ENCODE data around the gene FLOT1.
"Not testable (repeated sequence)": the region's sequence is repeated elsewhere in the genome, so short reads cannot be mapped to it uniquely, and the experiment has no call there.

The FLOT1 gene

DNA sequence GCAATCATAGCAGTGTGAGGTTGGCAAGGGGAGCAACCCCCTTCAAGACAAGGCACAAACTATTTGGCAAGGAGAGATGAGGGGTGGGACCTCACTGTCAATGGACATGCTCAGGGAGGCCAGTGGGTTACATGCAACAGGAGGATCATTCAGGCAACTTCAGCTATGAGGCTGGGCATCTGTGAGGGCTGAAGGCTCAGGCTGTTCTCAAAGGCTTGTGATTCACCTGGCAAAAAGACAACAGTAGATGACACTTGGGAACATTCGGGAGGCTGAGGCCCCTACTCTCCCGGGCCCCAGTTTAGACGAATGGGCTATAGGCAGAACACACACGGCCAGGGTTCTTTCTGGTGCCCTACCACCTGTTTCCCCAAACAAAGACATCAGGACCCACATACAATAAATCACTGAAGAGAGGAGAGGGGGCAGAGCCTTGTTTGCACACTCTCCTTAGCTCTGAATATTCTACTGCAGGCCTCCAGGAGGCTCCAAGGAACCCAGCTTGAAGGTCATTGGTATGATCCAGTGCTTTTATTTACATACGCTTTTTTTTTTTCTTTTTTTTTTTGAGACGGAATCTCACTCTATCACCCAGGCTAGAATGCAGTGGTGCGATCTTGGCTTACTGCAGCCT, 14.4 kb downstream of the FLOT1 start:
- no peak overlapping the region for H3K4me3 ChIP-seq (ENCODE audit: severe bottlenecking)
- TF ChIP-seq, protein P1, sequence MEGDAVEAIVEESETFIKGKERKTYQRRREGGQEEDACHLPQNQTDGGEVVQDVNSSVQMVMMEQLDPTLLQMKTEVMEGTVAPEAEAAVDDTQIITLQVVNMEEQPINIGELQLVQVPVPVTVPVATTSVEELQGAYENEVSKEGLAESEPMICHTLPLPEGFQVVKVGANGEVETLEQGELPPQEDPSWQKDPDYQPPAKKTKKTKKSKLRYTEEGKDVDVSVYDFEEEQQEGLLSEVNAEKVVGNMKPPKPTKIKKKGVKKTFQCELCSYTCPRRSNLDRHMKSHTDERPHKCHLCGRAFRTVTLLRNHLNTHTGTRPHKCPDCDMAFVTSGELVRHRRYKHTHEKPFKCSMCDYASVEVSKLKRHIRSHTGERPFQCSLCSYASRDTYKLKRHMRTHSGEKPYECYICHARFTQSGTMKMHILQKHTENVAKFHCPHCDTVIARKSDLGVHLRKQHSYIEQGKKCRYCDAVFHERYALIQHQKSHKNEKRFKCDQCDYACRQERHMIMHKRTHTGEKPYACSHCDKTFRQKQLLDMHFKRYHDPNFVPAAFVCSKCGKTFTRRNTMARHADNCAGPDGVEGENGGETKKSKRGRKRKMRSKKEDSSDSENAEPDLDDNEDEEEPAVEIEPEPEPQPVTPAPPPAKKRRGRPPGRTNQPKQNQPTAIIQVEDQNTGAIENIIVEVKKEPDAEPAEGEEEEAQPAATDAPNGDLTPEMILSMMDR (IDR thresholded peaks at IDR 0.05; ENCODE audit: poor library complexity, severe bottlenecking), result peak; percentile 20
- peaks cover 74% of the 10 kb centered on the region for H3K36me3 ChIP-seq (ENCODE audit: low read depth)
- H3K4me1 ChIP-seq (ENCODE audit: insufficient read depth, poor library complexity, severe bottlenecking), result peaks cover 1% of the 10 kb centered on the region
- DNase-seq (ENCODE audit: low spot score) (no peak), ATAC-seq (ENCODE audit: low read depth) (no peak)
- no peaks in the 10 kb centered on the region for H3K9me3 ChIP-seq (ENCODE audit: severe bottlenecking)
- peak overlapping the region; percentile 96 for H3K27ac ChIP-seq (ENCODE audit: poor library complexity, severe bottlenecking)
- no peaks in the 10 kb centered on the region for H3K27me3 ChIP-seq (ENCODE audit: insufficient read depth, poor library complexity, severe bottlenecking)

DNA sequence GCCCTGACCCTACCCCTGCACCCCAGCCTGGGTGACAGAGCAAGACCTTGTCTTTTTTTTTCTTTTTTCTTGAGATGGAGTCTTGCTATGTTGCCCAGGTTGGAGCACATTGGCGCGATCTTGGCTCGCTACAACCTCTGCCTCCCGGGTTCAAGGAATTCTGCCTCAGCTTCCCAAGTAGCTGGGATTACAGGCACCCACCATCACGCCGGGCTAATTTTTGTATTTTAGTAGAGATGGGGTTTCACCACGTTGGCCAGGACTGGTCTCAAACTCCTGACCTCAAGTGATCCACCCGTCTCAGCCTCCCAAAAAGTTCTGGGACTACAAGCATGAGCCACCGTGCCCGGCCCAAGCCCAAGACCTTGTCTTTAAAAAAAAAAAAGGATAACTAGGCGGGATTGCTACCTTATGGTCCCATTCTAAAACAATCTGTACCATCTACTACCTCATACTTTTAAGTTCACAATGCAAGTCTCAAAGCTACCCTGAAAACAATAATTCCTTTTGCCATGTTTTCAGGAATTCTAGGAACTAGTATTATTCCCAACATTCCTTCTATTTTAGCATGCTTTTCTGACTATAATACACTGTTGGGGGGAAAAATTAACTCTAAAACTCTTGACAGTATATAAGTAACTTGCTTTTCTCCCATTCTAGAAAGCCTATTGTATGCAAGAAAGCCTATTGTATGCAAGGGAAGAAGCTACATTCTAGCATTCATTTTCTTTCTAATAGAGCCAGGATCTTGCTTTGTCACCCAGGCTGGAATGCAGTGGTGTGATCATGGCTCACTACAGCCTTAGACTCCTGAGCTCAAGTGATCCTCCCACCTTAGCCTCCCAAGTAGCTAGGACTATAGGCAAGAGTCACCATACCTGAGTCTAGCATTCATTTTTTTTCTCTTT, 15.7 kb downstream of the FLOT1 start:
- Histone ChIP-seq H3K4me3 (ENCODE audit: severe bottlenecking) (no peak overlapping the region), H3K4me1 (ENCODE audit: insufficient read depth, poor library complexity, severe bottlenecking) (peaks cover 5% of the 10 kb centered on the region), H3K36me3 (ENCODE audit: low read depth) (peaks cover 76% of the 10 kb centered on the region), H3K27me3 (ENCODE audit: insufficient read depth, poor library complexity, severe bottlenecking) (no peaks in the 10 kb centered on the region), H3K27ac (ENCODE audit: poor library complexity, severe bottlenecking) (peak overlapping the region; percentile 96), H3K9me3 (ENCODE audit: severe bottlenecking) (no peaks in the 10 kb centered on the region)
- ATAC-seq (ENCODE audit: low read depth), result no peak; the same call in 2 of the 3 replicates
- no peak for DNase-seq (ENCODE audit: low spot score)
- TF ChIP-seq, protein P1 (IDR thresholded peaks at IDR 0.05; ENCODE audit: poor library complexity, severe bottlenecking), result no peak

DNA sequence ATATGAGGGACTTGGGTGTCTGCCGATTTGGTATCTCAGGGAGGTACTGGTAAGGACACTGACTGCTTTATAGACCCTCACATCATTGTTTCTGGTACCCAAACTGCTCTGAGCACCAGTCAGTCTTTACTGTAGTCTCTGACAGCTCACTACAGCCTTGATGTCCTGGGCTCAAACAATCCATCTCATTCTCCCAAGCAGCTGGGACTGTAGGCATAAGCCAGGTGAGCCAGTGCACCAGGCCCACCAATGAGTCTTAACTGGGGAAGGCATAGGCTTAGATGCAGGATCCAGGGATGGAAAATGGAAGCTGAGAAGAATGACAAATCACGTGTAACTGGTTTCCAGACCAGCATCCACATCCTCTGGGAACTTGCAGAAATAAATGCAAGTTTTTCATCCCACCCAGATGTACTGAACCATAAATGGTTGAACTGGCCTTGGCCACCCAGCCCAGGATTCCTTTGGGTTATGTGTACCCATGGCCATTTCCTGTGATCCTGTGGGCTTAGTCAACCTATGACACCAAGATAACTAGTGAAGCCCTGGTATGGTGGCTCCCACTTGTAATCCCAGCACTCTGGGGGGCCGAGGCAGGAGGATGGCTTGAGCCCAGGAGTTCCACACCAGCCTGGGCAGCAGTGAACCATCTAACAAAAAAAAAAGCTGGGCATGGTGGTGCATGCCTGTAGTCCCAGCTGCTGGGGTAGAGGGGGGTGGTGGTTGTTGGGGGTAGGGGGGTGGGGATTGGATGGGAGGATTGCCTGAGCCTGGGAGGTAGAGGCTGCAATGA, 16.6 kb downstream of the FLOT1 start:
- H3K4me1 ChIP-seq (ENCODE audit: insufficient read depth, poor library complexity, severe bottlenecking), result peaks cover 5% of the 10 kb centered on the region
- H3K9me3 ChIP-seq (ENCODE audit: severe bottlenecking), result no peaks in the 10 kb centered on the region
- H3K4me3 ChIP-seq (ENCODE audit: severe bottlenecking), result no peak overlapping the region
- peak overlapping the region; percentile 96 for H3K27ac ChIP-seq (ENCODE audit: poor library complexity, severe bottlenecking)
- TF ChIP-seq, protein P1 (IDR thresholded peaks at IDR 0.05; ENCODE audit: poor library complexity, severe bottlenecking), result no peak
- no peaks in the 10 kb centered on the region for H3K27me3 ChIP-seq (ENCODE audit: insufficient read depth, poor library complexity, severe bottlenecking)
- H3K36me3 ChIP-seq (ENCODE audit: low read depth), result peaks cover 79% of the 10 kb centered on the region
- DNase-seq (ENCODE audit: low spot score), result no peak
- peak; percentile 37 for ATAC-seq (ENCODE audit: low read depth)

DNA sequence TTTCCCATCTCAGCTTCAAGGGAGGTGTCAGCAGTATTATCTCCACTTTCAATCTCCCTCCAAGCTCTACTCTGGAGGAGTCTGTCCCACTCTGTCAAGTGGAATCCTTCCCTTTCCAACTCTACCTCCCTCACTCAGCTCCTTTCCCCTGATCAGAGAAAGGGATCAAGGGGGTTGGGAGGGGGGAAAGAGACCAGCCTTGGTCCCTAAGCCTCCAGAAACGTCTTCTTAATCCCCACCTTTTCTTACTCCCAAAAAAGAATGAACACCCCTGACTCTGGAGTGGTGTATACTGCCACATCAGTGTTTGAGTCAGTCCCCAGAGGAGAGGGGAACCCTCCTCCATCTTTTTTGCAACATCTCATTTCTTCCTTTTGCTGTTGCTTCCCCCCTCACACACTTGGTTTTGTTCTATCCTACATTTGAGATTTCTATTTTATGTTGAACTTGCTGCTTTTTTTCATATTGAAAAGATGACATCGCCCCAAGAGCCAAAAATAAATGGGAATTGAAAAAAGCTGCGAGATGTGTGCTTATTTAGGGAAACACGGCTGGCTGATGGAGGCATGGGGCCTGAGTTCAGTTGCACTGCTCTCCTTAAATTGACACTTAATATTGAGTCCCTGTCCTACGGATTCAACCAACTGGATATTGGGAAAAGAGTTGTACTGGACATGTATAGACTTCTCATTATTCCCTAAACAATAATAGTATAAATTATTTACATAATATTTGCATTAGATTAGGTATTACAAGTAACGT, 17.4 kb downstream of the FLOT1 start:
- DNase-seq (ENCODE audit: low spot score), result no peak
- TF ChIP-seq, protein P1 (IDR thresholded peaks at IDR 0.05; ENCODE audit: poor library complexity, severe bottlenecking), result no peak
- peak; percentile 4; the same call in 2 of the 3 replicates for ATAC-seq (ENCODE audit: low read depth)
- Histone ChIP-seq H3K4me3 (ENCODE audit: severe bottlenecking) (no peak overlapping the region), H3K9me3 (ENCODE audit: severe bottlenecking) (no peaks in the 10 kb centered on the region), H3K27me3 (ENCODE audit: insufficient read depth, poor library complexity, severe bottlenecking) (no peaks in the 10 kb centered on the region), H3K4me1 (ENCODE audit: insufficient read depth, poor library complexity, severe bottlenecking) (peaks cover 5% of the 10 kb centered on the region), H3K36me3 (ENCODE audit: low read depth) (peaks cover 78% of the 10 kb centered on the region), H3K27ac (ENCODE audit: poor library complexity, severe bottlenecking) (peak overlapping the region; percentile 96)

DNA sequence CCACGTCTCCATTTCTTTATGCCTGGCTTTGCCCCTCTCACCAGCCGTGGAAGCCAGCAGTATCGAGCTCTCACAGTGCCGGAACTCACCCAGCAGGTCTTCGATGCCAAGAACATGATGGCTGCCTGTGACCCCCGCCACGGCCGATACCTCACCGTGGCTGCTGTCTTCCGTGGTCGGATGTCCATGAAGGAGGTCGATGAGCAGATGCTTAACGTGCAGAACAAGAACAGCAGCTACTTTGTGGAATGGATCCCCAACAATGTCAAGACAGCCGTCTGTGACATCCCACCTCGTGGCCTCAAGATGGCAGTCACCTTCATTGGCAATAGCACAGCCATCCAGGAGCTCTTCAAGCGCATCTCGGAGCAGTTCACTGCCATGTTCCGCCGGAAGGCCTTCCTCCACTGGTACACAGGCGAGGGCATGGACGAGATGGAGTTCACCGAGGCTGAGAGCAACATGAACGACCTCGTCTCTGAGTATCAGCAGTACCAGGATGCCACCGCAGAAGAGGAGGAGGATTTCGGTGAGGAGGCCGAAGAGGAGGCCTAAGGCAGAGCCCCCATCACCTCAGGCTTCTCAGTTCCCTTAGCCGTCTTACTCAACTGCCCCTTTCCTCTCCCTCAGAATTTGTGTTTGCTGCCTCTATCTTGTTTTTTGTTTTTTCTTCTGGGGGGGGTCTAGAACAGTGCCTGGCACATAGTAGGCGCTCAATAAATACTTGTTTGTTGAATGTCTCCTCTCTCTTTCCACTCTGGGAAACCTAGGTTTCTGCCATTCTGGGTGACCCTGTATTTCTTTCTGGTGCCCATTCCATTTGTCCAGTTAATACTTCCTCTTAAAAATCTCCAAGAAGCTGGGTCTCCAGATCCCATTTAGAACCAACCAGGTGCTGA, 18.4 kb downstream of the FLOT1 start:
- DNase-seq (ENCODE audit: low spot score); H3K4me3 ChIP-seq (ENCODE audit: severe bottlenecking): not testable (repeated sequence)

DNA sequence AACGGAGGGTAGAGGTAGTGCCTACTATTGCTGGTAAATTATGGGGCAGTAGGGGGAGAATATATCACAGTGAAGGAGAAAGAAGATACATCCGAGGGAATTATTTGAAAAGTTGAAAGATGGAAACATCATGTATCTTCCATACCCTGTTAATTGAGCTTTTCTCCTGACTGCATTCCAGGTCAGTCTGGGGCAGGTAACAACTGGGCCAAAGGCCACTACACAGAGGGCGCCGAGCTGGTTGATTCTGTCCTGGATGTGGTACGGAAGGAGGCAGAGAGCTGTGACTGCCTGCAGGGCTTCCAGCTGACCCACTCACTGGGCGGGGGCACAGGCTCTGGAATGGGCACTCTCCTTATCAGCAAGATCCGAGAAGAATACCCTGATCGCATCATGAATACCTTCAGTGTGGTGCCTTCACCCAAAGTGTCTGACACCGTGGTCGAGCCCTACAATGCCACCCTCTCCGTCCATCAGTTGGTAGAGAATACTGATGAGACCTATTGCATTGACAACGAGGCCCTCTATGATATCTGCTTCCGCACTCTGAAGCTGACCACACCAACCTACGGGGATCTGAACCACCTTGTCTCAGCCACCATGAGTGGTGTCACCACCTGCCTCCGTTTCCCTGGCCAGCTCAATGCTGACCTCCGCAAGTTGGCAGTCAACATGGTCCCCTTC, 19.2 kb downstream of the FLOT1 start:
- not testable (repeated sequence) for H3K4me3 ChIP-seq (ENCODE audit: severe bottlenecking); DNase-seq (ENCODE audit: low spot score); H3K9me3 ChIP-seq (ENCODE audit: severe bottlenecking); ATAC-seq (ENCODE audit: low read depth); H3K27me3 ChIP-seq (ENCODE audit: insufficient read depth, poor library complexity, severe bottlenecking)
- Histone ChIP-seq H3K36me3 (ENCODE audit: low read depth) (peaks cover 67% of the 10 kb centered on the region), H3K4me1 (ENCODE audit: insufficient read depth, poor library complexity, severe bottlenecking) (peaks cover 14% of the 10 kb centered on the region), H3K27ac (ENCODE audit: poor library complexity, severe bottlenecking) (peak overlapping the region; percentile 96)

More for the DNA sequence above, 18.4 kb downstream of the FLOT1 start:
- not testable (repeated sequence) for H3K27me3 ChIP-seq (ENCODE audit: insufficient read depth, poor library complexity, severe bottlenecking); H3K4me1 ChIP-seq (ENCODE audit: insufficient read depth, poor library complexity, severe bottlenecking); H3K9me3 ChIP-seq (ENCODE audit: severe bottlenecking); ATAC-seq (ENCODE audit: low read depth)
- peak overlapping the region; percentile 96 for H3K27ac ChIP-seq (ENCODE audit: poor library complexity, severe bottlenecking)
- H3K36me3 ChIP-seq (ENCODE audit: low read depth), result peaks cover 68% of the 10 kb centered on the region
